ENCODE measurements around the gene GPR52. TPM values are rescaled to one million over a fixed set of nuclear protein-coding genes. Genes with fewer than 3 reads are reported as not detected.

The GPR52 gene
- total and polyA plus RNA-seq, 7 experiments from 2014 or later = 2.3 to 11.3 (median 3.4) TPM; not detected in 2

- no peaks in the 10 kb centered on the region for H3K27me3 ChIP-seq (ENCODE audit: control insufficient read depth in 2 of 2, insufficient read depth in 2 of 2, low read length in 2 of 2)
- no peaks in the 10 kb centered on the region for H3K36me3 ChIP-seq (ENCODE audit: control insufficient read depth in 2 of 3, insufficient read depth in 3 of 3, low read length in 3 of 3)
- H3K4me1 ChIP-seq (ENCODE audit: control insufficient read depth in 2 of 2, insufficient read depth in 2 of 2, low read length in 2 of 2) = no peaks in the 10 kb centered on the region
- no peak overlapping the region for H3K4me3 ChIP-seq (ENCODE audit: low read length)
- CTCF ChIA-PET = interaction anchor here (0.6 kb wide), 1 partner anchor 1212 kb away, joined by 3 read pairs; no protein-coding TSS in a partner anchor
- H3K9me3 ChIP-seq (ENCODE audit: control insufficient read depth in 2 of 3, low read length in 3 of 3) = no peaks in the 10 kb centered on the region
- intact Hi-C loops (cut with micrococcal nuclease) = no loop called here
- H3K27ac ChIP-seq (ENCODE audit: low read depth, low read length) = no peak overlapping the region
- H3K4me1 Mint-ChIP-seq = peaks cover 0 to 5% (median 0%) of the 10 kb centered on the region in 7 donors
- H3K27me3 Mint-ChIP-seq = no peaks in the 10 kb centered on the region
- ATAC-seq = no peak
- no peak overlapping the region for H3K4me3 Mint-ChIP-seq
- H3K27ac Mint-ChIP-seq = no peak overlapping the region
- peaks cover 0 to 15% (median 8%) of the 10 kb centered on the region in 5 donors for H3K36me3 Mint-ChIP-seq
- H3K9me3 Mint-ChIP-seq = peaks cover 0 to under 1% (median 0%) of the 10 kb centered on the region in 11 donors
- POLR2A ChIA-PET = no interaction called here
- no peak for DNase-seq
These were observed 1.2 kb downstream of the GPR52 start for GRCh38 chr1:174448974-174449373.

- no peaks in the 10 kb centered on the region for H3K36me3 ChIP-seq (ENCODE audit: control insufficient read depth in 2 of 3, insufficient read depth in 3 of 3, low read length in 3 of 3)
- H3K4me3 ChIP-seq (ENCODE audit: low read length) = no peak overlapping the region
- no peak overlapping the region for H3K27ac ChIP-seq (ENCODE audit: low read depth, low read length)
- no peak for DNase-seq
- intact Hi-C loops (cut with micrococcal nuclease) = no loop called here
- Mint-ChIP-seq H3K4me3 (no peak overlapping the region), H3K9me3 (peaks cover 0 to 1% (median 0%) of the 10 kb centered on the region in 11 donors), H3K4me1 (peaks cover 0 to 2% (median 0%) of the 10 kb centered on the region in 7 donors), H3K27ac (no peak overlapping the region), H3K27me3 (no peaks in the 10 kb centered on the region), H3K36me3 (peaks cover 0 to 15% (median 8%) of the 10 kb centered on the region in 5 donors)
- ATAC-seq = no peak
- ChIA-PET CTCF (no interaction called here), POLR2A (no interaction called here)
- H3K27me3 ChIP-seq (ENCODE audit: control insufficient read depth in 2 of 2, insufficient read depth in 2 of 2, low read length in 2 of 2) = no peaks in the 10 kb centered on the region
- H3K4me1 ChIP-seq (ENCODE audit: control insufficient read depth in 2 of 2, insufficient read depth in 2 of 2, low read length in 2 of 2) = no peaks in the 10 kb centered on the region
- no peaks in the 10 kb centered on the region for H3K9me3 ChIP-seq (ENCODE audit: control insufficient read depth in 2 of 3, low read length in 3 of 3)
These were observed 3.6 kb downstream of the GPR52 start for GRCh38 chr1:174451408-174451807.

GRCh38 chr1:174465855-174466254, 18.1 kb downstream of the GPR52 start:
- Histone ChIP-seq H3K27ac (ENCODE audit: low read depth, low read length) (no peak overlapping the region), H3K4me3 (ENCODE audit: low read length) (no peak overlapping the region), H3K36me3 (ENCODE audit: control insufficient read depth in 2 of 3, insufficient read depth in 3 of 3, low read length in 3 of 3) (no peaks in the 10 kb centered on the region), H3K4me1 (ENCODE audit: control insufficient read depth in 2 of 2, insufficient read depth in 2 of 2, low read length in 2 of 2) (no peaks in the 10 kb centered on the region), H3K27me3 (ENCODE audit: control insufficient read depth in 2 of 2, insufficient read depth in 2 of 2, low read length in 2 of 2) (no peaks in the 10 kb centered on the region), H3K9me3 (ENCODE audit: control insufficient read depth in 2 of 3, low read length in 3 of 3) (no peaks in the 10 kb centered on the region)
- intact Hi-C loops (cut with micrococcal nuclease) = no loop called here
- no peak overlapping the region for H3K4me3 Mint-ChIP-seq
- H3K36me3 Mint-ChIP-seq = peaks cover 1 to 32% (median 19%) of the 10 kb centered on the region in 5 donors
- H3K4me1 Mint-ChIP-seq = peaks cover 0 to 2% (median 0%) of the 10 kb centered on the region in 7 donors
- no peaks in the 10 kb centered on the region for H3K27me3 Mint-ChIP-seq
- ATAC-seq (no peak), DNase-seq (no peak)
- H3K9me3 Mint-ChIP-seq = peaks cover 0 to 9% (median 2%) of the 10 kb centered on the region in 11 donors
- ChIA-PET POLR2A (no interaction called here), CTCF (interaction anchor here (0.7 kb wide), 1 partner anchor 31 kb away, joined by 3 read pairs; no protein-coding TSS in a partner anchor)
- H3K27ac Mint-ChIP-seq = no peak overlapping the region

GRCh38 chr1:174466607-174467006, 18.8 kb downstream of the GPR52 start:
- H3K27me3 ChIP-seq (ENCODE audit: control insufficient read depth in 2 of 2, insufficient read depth in 2 of 2, low read length in 2 of 2) = no peaks in the 10 kb centered on the region
- Mint-ChIP-seq H3K4me3 (no peak overlapping the region), H3K9me3 (peaks cover 0 to 8% (median 2%) of the 10 kb centered on the region in 11 donors), H3K27me3 (no peaks in the 10 kb centered on the region), H3K27ac (no peak overlapping the region), H3K4me1 (peaks cover 0 to 2% (median 0%) of the 10 kb centered on the region in 7 donors), H3K36me3 (peaks cover 0 to 25% (median 20%) of the 10 kb centered on the region in 5 donors)
- H3K36me3 ChIP-seq (ENCODE audit: control insufficient read depth in 2 of 3, insufficient read depth in 3 of 3, low read length in 3 of 3) = no peaks in the 10 kb centered on the region
- H3K9me3 ChIP-seq (ENCODE audit: control insufficient read depth in 2 of 3, low read length in 3 of 3) = no peaks in the 10 kb centered on the region
- no peak overlapping the region for H3K4me3 ChIP-seq (ENCODE audit: low read length)
- no peaks in the 10 kb centered on the region for H3K4me1 ChIP-seq (ENCODE audit: control insufficient read depth in 2 of 2, insufficient read depth in 2 of 2, low read length in 2 of 2)
- no peak overlapping the region for H3K27ac ChIP-seq (ENCODE audit: low read depth, low read length)
- no peak for ATAC-seq
- CTCF ChIA-PET = interaction anchor here (0.8 kb wide), 1 partner anchor 1046 kb away, joined by 3 read pairs; no protein-coding TSS in a partner anchor
- POLR2A ChIA-PET = no interaction called here
- DNase-seq = no peak
- intact Hi-C loops (cut with micrococcal nuclease) = no loop called here

- no peak for ATAC-seq
- H3K36me3 Mint-ChIP-seq = peaks cover 0 to 21% (median 12%) of the 10 kb centered on the region in 5 donors
These were observed 21.3 kb downstream of the GPR52 start for GRCh38 chr1:174469052-174469451.

GRCh38 chr1:174469687-174470086, 21.9 kb downstream of the GPR52 start:
- H3K4me1 ChIP-seq (ENCODE audit: control insufficient read depth in 2 of 2, insufficient read depth in 2 of 2, low read length in 2 of 2) = no peaks in the 10 kb centered on the region
- H3K27ac ChIP-seq (ENCODE audit: low read depth, low read length) = no peak overlapping the region
- Mint-ChIP-seq H3K27me3 (no peaks in the 10 kb centered on the region), H3K27ac (no peak overlapping the region), H3K4me1 (peaks cover 0 to 4% (median 0%) of the 10 kb centered on the region in 7 donors), H3K9me3 (no peaks in the 10 kb centered on the region), H3K4me3 (no peak overlapping the region), H3K36me3 (peaks cover 0 to 21% (median 6%) of the 10 kb centered on the region in 5 donors)
- no peaks in the 10 kb centered on the region for H3K27me3 ChIP-seq (ENCODE audit: control insufficient read depth in 2 of 2, insufficient read depth in 2 of 2, low read length in 2 of 2)
- no peak overlapping the region for H3K4me3 ChIP-seq (ENCODE audit: low read length)
- intact Hi-C loops (cut with micrococcal nuclease) = no loop called here
- POLR2A ChIA-PET = no interaction called here
- CTCF ChIA-PET = no interaction called here
- no peaks in the 10 kb centered on the region for H3K36me3 ChIP-seq (ENCODE audit: control insufficient read depth in 2 of 3, insufficient read depth in 3 of 3, low read length in 3 of 3)
- DNase-seq (no peak), ATAC-seq (no peak)
- no peaks in the 10 kb centered on the region for H3K9me3 ChIP-seq (ENCODE audit: control insufficient read depth in 2 of 3, low read length in 3 of 3)

More at GRCh38 chr1:174469052-174469451, 21.3 kb downstream of the GPR52 start:
- Histone ChIP-seq H3K9me3 (ENCODE audit: control insufficient read depth in 2 of 3, low read length in 3 of 3) (no peaks in the 10 kb centered on the region), H3K4me3 (ENCODE audit: low read length) (no peak overlapping the region), H3K27me3 (ENCODE audit: control insufficient read depth in 2 of 2, insufficient read depth in 2 of 2, low read length in 2 of 2) (no peaks in the 10 kb centered on the region), H3K36me3 (ENCODE audit: control insufficient read depth in 2 of 3, insufficient read depth in 3 of 3, low read length in 3 of 3) (no peaks in the 10 kb centered on the region), H3K4me1 (ENCODE audit: control insufficient read depth in 2 of 2, insufficient read depth in 2 of 2, low read length in 2 of 2) (no peaks in the 10 kb centered on the region), H3K27ac (ENCODE audit: low read depth, low read length) (no peak overlapping the region)
- Mint-ChIP-seq H3K9me3 (no peaks in the 10 kb centered on the region), H3K4me3 (no peak overlapping the region), H3K27me3 (no peaks in the 10 kb centered on the region), H3K4me1 (peaks cover 0 to 4% (median 0%) of the 10 kb centered on the region in 7 donors), H3K27ac (no peak overlapping the region)
- DNase-seq = no peak
- intact Hi-C loops (cut with micrococcal nuclease) = no loop called here
- ChIA-PET POLR2A (no interaction called here), CTCF (no interaction called here)

- ATAC-seq (no peak), DNase-seq (no peak)
- H3K36me3 ChIP-seq (ENCODE audit: control insufficient read depth in 2 of 3, insufficient read depth in 3 of 3, low read length in 3 of 3) = no peaks in the 10 kb centered on the region
- H3K27ac ChIP-seq (ENCODE audit: low read depth, low read length) = no peak overlapping the region
- H3K36me3 Mint-ChIP-seq = peaks cover 0 to 20% (median 0%) of the 10 kb centered on the region in 5 donors
- H3K9me3 Mint-ChIP-seq = peaks cover 0 to 5% (median 0%) of the 10 kb centered on the region in 11 donors
- H3K27ac Mint-ChIP-seq = no peak overlapping the region
- POLR2A ChIA-PET = no interaction called here
- H3K4me1 Mint-ChIP-seq = peaks cover 0 to 2% (median 0%) of the 10 kb centered on the region in 7 donors
- no peaks in the 10 kb centered on the region for H3K9me3 ChIP-seq (ENCODE audit: control insufficient read depth in 2 of 3, low read length in 3 of 3)
- CTCF ChIA-PET = no interaction called here
- no peaks in the 10 kb centered on the region for H3K27me3 Mint-ChIP-seq
- no peaks in the 10 kb centered on the region for H3K27me3 ChIP-seq (ENCODE audit: control insufficient read depth in 2 of 2, insufficient read depth in 2 of 2, low read length in 2 of 2)
- intact Hi-C loops (cut with micrococcal nuclease) = no loop called here
- H3K4me3 Mint-ChIP-seq = no peak overlapping the region
- no peaks in the 10 kb centered on the region for H3K4me1 ChIP-seq (ENCODE audit: control insufficient read depth in 2 of 2, insufficient read depth in 2 of 2, low read length in 2 of 2)
- H3K4me3 ChIP-seq (ENCODE audit: low read length) = no peak overlapping the region
These were observed 31.5 kb downstream of the GPR52 start for GRCh38 chr1:174479281-174479680.

Data from naive thymus-derived CD4-positive, alpha-beta T cell (primary cell).